Measurements from ENCODE around the gene NKG7. TPM values are rescaled to one million over a fixed set of nuclear protein-coding genes. Genes with fewer than 3 reads are reported as not detected.

NKG7 gene
- total and polyA plus RNA-seq, 2 of the 13 experiments (the other 11 are each of a cell fraction or from before 2014, with no cell fraction given) = 0.40 TPM; not detected in 1

DNA sequence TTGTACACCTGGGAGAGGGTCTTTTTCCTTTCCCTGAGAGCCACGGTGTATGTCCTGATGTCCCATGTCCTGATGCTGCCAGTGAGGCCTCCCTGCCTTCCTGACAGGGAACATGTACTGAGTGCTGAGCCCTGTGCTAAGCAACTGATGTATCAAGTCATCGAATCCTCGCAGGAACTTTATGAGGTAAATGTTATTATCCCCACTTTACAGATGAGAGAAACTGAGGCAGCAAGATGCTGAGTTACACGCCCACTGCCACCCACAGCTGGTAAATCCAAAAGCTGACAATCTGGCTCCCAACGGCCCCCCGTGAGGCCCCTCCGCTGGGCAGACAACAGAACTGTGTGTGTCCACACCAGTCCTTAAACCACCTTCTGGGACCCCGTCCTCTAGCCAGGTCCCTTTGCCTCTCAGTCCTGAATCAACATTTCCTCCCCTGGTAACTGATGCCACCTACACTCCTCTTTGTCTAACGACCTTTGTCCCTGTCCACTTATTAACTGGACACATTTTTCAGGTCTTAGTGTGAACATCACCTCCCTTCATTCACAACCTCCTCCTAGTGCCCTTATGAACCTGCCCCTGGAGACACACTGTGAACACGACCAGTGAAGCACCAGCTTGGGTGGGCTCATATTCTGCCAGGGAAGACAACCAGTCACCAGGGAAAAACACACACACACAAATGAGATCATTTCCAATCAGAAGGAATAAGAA, 25.1 kb downstream of the NKG7 start (continued):
- TF ChIP-seq RBFOX2 (IDR thresholded peaks at IDR 0.05; ENCODE audit: low read depth, low read length) (peak; percentile 41), POLR2AphosphoS5 (IDR thresholded peaks at IDR 0.05; ENCODE audit: low read depth, low read length) (peak; percentile 62), MED1 (CRISPR knock-in tag; IDR thresholded peaks at IDR 0.05) (peak; percentile 52; the same call in 1 of the 2 replicates), ZNF335 (CRISPR knock-in tag; IDR thresholded peaks at IDR 0.05) (no peak), ZNF550 (CRISPR knock-in tag; IDR thresholded peaks at IDR 0.05; ENCODE audit: borderline replicate concordance) (no peak), TBX3 (IDR thresholded peaks at IDR 0.05; ENCODE audit: borderline replicate concordance) (peak; percentile 47; the same call in 1 of the 2 replicates), NR2F6 (IDR thresholded peaks at IDR 0.05) (no peak), NR2F6 (CRISPR knock-in tag; IDR thresholded peaks at IDR 0.05) (peak; percentile 22; the same call in 1 of the 2 replicates), MLLT10 (CRISPR knock-in tag; IDR thresholded peaks at IDR 0.05) (no peak), ZKSCAN5 (CRISPR knock-in tag; IDR thresholded peaks at IDR 0.05) (peak; percentile 88), TARDBP (CRISPR knock-in tag; IDR thresholded peaks at IDR 0.05) (peak; percentile 42)
- TF ChIP-seq, protein P1, sequence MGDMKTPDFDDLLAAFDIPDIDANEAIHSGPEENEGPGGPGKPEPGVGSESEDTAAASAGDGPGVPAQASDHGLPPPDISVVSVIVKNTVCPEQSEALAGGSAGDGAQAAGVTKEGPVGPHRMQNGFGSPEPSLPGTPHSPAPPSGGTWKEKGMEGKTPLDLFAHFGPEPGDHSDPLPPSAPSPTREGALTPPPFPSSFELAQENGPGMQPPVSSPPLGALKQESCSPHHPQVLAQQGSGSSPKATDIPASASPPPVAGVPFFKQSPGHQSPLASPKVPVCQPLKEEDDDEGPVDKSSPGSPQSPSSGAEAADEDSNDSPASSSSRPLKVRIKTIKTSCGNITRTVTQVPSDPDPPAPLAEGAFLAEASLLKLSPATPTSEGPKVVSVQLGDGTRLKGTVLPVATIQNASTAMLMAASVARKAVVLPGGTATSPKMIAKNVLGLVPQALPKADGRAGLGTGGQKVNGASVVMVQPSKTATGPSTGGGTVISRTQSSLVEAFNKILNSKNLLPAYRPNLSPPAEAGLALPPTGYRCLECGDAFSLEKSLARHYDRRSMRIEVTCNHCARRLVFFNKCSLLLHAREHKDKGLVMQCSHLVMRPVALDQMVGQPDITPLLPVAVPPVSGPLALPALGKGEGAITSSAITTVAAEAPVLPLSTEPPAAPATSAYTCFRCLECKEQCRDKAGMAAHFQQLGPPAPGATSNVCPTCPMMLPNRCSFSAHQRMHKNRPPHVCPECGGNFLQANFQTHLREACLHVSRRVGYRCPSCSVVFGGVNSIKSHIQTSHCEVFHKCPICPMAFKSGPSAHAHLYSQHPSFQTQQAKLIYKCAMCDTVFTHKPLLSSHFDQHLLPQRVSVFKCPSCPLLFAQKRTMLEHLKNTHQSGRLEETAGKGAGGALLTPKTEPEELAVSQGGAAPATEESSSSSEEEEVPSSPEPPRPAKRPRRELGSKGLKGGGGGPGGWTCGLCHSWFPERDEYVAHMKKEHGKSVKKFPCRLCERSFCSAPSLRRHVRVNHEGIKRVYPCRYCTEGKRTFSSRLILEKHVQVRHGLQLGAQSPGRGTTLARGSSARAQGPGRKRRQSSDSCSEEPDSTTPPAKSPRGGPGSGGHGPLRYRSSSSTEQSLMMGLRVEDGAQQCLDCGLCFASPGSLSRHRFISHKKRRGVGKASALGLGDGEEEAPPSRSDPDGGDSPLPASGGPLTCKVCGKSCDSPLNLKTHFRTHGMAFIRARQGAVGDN (CRISPR knock-in tag; IDR thresholded peaks at IDR 0.05) = peak; percentile 16; the same call in 1 of the 2 replicates
- TF ChIP-seq, protein P2, sequence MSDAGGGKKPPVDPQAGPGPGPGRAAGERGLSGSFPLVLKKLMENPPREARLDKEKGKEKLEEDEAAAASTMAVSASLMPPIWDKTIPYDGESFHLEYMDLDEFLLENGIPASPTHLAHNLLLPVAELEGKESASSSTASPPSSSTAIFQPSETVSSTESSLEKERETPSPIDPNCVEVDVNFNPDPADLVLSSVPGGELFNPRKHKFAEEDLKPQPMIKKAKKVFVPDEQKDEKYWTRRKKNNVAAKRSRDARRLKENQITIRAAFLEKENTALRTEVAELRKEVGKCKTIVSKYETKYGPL (CRISPR knock-in tag; IDR thresholded peaks at IDR 0.05) = no peak
- TF ChIP-seq, protein P3, sequence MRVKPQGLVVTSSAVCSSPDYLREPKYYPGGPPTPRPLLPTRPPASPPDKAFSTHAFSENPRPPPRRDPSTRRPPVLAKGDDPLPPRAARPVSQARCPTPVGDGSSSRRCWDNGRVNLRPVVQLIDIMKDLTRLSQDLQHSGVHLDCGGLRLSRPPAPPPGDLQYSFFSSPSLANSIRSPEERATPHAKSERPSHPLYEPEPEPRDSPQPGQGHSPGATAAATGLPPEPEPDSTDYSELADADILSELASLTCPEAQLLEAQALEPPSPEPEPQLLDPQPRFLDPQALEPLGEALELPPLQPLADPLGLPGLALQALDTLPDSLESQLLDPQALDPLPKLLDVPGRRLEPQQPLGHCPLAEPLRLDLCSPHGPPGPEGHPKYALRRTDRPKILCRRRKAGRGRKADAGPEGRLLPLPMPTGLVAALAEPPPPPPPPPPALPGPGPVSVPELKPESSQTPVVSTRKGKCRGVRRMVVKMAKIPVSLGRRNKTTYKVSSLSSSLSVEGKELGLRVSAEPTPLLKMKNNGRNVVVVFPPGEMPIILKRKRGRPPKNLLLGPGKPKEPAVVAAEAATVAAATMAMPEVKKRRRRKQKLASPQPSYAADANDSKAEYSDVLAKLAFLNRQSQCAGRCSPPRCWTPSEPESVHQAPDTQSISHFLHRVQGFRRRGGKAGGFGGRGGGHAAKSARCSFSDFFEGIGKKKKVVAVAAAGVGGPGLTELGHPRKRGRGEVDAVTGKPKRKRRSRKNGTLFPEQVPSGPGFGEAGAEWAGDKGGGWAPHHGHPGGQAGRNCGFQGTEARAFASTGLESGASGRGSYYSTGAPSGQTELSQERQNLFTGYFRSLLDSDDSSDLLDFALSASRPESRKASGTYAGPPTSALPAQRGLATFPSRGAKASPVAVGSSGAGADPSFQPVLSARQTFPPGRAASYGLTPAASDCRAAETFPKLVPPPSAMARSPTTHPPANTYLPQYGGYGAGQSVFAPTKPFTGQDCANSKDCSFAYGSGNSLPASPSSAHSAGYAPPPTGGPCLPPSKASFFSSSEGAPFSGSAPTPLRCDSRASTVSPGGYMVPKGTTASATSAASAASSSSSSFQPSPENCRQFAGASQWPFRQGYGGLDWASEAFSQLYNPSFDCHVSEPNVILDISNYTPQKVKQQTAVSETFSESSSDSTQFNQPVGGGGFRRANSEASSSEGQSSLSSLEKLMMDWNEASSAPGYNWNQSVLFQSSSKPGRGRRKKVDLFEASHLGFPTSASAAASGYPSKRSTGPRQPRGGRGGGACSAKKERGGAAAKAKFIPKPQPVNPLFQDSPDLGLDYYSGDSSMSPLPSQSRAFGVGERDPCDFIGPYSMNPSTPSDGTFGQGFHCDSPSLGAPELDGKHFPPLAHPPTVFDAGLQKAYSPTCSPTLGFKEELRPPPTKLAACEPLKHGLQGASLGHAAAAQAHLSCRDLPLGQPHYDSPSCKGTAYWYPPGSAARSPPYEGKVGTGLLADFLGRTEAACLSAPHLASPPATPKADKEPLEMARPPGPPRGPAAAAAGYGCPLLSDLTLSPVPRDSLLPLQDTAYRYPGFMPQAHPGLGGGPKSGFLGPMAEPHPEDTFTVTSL (CRISPR knock-in tag; IDR thresholded peaks at IDR 0.05; ENCODE audit: borderline replicate concordance) = no peak
- TF ChIP-seq, protein P4, sequence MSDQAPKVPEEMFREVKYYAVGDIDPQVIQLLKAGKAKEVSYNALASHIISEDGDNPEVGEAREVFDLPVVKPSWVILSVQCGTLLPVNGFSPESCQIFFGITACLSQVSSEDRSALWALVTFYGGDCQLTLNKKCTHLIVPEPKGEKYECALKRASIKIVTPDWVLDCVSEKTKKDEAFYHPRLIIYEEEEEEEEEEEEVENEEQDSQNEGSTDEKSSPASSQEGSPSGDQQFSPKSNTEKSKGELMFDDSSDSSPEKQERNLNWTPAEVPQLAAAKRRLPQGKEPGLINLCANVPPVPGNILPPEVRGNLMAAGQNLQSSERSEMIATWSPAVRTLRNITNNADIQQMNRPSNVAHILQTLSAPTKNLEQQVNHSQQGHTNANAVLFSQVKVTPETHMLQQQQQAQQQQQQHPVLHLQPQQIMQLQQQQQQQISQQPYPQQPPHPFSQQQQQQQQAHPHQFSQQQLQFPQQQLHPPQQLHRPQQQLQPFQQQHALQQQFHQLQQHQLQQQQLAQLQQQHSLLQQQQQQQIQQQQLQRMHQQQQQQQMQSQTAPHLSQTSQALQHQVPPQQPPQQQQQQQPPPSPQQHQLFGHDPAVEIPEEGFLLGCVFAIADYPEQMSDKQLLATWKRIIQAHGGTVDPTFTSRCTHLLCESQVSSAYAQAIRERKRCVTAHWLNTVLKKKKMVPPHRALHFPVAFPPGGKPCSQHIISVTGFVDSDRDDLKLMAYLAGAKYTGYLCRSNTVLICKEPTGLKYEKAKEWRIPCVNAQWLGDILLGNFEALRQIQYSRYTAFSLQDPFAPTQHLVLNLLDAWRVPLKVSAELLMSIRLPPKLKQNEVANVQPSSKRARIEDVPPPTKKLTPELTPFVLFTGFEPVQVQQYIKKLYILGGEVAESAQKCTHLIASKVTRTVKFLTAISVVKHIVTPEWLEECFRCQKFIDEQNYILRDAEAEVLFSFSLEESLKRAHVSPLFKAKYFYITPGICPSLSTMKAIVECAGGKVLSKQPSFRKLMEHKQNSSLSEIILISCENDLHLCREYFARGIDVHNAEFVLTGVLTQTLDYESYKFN (CRISPR knock-in tag; conservative IDR thresholded peaks at IDR 0.05) = peak; percentile 65

Measured in HepG2 (cell line).